ENCODE results near the gene TMTC2.
A peak's percentile ranks its signal among the peaks of the same experiment; 100 is the strongest.

TMTC2 gene

GRCh38 chr12:83039413-83039812 lies 352.7 kb downstream of the TMTC2 start:
- no peak for DNase-seq

GRCh38 chr12:83040339-83040738 lies 353.6 kb downstream of the TMTC2 start:
- DNase-seq = no peak

GRCh38 chr12:83040991-83041390 lies 354.3 kb downstream of the TMTC2 start:
- DNase-seq = no peak

DNA sequence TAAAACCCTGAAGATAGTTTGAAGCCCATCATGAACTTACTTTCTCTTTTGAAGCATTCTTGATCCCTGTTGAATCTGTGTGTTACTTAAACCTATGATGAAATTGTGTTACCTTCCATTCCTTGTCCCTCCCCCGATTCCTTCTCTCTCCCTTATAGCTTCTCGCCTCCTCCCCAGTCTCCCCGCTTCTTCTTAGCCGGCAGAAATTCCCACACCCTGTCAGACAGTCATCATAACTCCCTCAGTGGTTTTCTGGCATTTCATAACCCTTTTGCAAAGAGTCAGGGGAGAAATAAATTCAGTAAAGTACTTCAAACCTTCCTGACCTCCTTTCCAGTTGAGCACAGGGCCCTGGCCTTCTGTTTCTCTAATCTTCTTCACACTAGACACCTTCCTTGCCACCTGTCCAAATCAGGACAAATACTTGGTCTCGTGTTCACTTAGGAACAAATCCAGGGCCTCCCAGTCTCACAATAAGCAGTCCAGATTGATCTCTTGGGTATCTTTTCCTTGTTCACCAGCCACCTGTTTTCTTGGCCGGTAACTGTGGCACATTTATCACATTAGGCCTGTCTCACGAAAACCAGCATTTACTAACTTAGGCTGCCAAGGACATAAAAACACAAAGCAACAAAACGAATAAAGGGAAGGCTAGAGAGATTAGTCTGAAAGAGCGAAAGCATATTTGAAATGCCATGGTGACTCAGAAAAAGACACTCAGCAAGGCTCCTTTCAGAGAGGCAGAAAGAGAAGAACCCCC lies 355.9 kb downstream of the TMTC2 start:
- DNase-seq = no peak

GRCh38 chr12:83044736-83045135 lies 358.0 kb downstream of the TMTC2 start:
- DNase-seq = no peak

- no peak for DNase-seq
Observed at GRCh38 chr12:83046019-83046418, 359.3 kb downstream of the TMTC2 start.

GRCh38 chr12:83049306-83049705 lies 362.6 kb downstream of the TMTC2 start:
- no peak for DNase-seq

- DNase-seq = no peak
Observed at GRCh38 chr12:83052890-83053541, 366.3 kb downstream of the TMTC2 start.

GRCh38 chr12:83057436-83057835 lies 370.7 kb downstream of the TMTC2 start:
- no peak for DNase-seq

GRCh38 chr12:83059107-83059506 lies 372.4 kb downstream of the TMTC2 start:
- DNase-seq = no peak

DNA sequence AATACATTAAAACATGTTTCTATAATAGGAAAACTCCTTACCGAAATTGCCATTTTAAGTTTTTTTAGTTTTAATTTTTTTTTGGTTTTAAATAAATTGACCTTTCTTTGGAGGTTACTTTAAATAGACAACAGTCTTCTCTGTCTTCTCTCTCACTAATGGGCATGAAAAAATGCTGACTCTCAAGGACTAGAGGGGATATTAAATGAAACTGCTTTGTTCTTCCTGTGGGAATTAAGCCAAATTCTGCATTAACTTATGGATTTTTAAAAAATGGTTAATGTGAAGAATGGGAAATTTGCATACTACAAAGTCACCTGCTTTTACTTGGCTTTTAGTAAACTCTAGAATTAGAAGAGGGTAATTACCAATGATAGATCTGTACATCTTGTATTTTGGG lies 378.9 kb downstream of the TMTC2 start:
- no peak for DNase-seq

DNA sequence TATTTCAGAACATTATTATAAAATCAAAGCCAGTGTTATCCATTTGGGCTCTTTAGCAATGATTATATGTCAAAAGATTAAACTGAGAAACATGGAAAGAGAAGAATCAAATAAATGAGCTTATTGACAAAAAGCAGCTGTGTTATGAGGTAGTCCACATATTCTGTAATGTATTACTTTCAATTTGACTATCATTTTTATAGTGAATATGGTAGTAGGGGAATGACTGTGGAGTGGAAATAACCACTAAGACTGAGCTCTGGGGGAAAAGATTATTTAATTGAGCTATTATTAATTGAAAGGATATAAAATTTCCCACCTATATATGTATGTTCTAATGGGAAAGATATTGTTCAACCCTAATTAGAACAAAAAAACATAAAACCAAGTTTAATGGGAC lies 381.3 kb downstream of the TMTC2 start:
- peak; percentile 3 for DNase-seq

DNA sequence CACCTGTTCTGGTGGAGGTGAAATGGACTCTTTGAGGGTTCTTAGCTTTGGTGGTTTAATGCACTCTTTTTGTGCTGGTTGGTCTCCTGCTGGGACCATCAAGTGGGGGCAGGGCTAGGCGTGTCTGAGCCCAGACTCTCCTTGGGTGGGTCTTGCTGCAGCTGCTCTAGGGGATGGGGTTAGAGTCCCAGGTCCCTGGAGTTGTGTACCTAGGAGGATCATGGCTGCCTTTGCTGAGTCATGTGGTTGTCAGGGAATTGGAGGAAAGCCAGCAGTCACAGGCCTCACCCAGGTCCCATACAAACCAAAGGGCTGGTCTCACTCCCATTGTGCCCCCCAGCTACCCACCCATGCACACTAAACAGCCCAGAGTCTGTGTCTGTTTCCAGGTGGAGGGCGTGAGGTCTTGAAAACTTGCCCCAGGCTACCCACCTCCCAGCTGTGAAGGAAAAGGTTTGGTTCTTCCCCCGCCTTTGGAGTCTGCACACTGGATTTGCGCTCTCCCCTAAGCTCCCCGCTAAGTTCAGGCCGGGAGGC lies 387.7 kb downstream of the TMTC2 start:
- DNase-seq = no peak

- no peak for DNase-seq
Observed at GRCh38 chr12:83075471-83075870, 388.8 kb downstream of the TMTC2 start.

- no peak for DNase-seq
Observed at GRCh38 chr12:83077041-83077440, 390.3 kb downstream of the TMTC2 start.

DNA sequence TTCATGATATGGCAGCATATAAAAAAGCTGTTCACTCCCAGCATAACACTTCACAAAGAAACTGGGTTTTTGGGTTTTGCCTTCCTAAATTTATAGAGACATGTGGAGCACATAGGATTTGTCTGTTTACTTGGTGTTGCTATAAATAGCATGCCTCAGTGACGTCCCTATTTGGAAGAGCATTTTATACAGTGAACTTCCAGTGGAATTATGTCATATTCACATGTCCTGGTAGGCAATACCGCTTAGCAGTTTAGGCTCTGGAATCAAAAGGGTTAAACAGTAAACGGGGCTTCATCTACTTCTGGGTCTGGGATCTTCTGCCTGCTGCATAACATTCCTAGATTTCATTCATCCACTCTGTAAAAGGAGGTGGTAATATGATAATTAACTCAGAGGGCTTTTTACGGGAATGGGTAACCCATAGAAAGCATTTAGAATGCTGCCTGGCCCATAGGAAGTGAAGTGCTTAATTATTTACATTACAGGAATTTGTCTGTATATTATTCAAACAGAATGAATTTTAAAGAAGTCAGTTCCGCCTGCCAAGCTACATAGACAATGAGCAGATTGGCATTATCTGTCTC lies 396.1 kb downstream of the TMTC2 start:
- no peak for DNase-seq

DNA sequence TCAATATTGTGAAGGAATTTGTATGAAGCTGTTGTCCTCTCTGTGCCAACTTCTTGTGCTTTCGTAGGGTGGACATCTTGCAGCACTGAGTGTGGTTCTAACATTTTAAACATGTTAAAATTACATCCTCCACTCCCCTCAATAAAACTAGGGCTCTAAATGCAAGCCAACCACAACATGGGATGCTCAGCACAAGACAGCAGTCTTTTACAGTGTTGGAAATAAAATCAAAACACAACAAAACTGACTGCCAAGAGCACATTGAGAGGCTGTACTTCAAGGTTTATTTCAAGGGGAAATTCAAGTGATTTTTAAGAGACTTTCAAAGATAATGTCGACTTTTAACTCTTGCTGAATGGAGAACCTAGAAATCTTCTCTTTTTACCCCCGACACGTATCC lies 396.9 kb downstream of the TMTC2 start:
- no peak for DNase-seq

DNA sequence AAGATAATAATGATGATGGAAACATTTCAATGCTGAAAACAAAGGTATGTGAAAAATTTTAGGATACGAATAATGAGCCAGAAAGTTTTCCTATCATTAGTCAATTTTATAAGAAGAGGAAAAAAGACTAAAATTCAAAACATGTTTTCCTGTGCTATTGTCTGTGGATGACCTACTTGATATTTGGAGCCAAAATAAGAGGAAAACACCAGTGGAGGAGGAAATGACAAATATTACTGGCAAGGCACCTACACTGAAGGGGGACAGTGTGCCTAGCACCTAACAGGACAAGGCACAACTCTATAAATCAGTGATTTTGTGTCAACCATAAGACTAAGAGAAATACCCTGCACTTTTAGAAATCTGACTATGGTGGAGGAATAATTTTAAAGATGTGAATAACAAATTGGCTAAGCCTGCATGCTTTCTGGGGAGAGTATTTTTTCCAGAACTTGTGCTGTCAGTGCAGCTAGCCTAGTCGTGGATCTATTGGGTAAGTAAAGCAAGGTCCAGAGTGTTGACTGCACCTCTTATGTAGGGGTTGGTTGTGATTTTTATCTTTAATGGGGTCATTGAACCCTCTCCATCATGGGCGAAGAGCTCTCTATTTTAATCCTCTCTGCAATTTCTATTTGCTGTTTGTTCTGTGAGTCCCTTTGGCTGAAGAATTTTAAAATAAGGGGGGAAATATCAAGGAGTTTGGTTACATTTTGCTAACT lies 398.0 kb downstream of the TMTC2 start:
- no peak for DNase-seq

GRCh38 chr12:83086023-83086422 lies 399.3 kb downstream of the TMTC2 start:
- DNase-seq = no peak

GRCh38 chr12:83089575-83089974 lies 402.9 kb downstream of the TMTC2 start:
- no peak for DNase-seq

DNA sequence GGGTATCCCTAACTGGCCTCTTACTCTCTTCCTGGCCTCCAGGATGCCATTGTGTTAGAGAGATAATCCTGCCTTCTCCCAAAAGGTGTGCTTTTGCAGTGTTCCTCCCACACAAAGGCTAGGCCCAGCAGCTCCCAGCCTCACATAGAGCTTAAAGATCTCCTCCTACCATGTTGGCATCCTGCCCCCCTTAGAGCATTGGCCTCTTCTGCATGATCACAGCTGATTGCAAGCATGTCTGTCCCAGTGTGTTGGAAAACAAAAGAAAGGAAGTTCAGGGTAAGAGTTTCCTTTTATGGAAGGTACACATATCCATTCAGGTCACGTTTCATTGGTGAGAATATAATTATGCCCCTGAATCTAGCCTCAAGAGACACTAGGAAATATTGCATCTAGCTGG lies 405.4 kb downstream of the TMTC2 start:
- DNase-seq = no peak

- DNase-seq = no peak
Observed at GRCh38 chr12:83092606-83093005, 405.9 kb downstream of the TMTC2 start.

GRCh38 chr12:83093426-83093825 lies 406.7 kb downstream of the TMTC2 start:
- DNase-seq = no peak

All from activated CD4-positive, alpha-beta T cell treated with anti-CD3 and anti-CD28 coated beads, Interleukin-10, Interleukin-2, amounts not matched to agents 100 ng/mL and 50 ng/mL, durations not matched to agents 16 hours and 8 hours (primary cell).